HEK293 (cell line): ENCODE measurements around the gene KRTAP5-2.

Source experiments
- CTCF ChIA-PET: fragments of 350-600 bp; formaldehyde crosslinking; extraction: SDS; loops from one replicate; lab custom pipeline; 2021; ENCODE audit warnings: antibody characterized with exemption; lab: Yijun Ruan, JAX
- POLR2A ChIA-PET: fragments of 300-600 bp; formaldehyde crosslinking; extraction: SDS; loops from one replicate; lab custom pipeline; 2020; ENCODE audit warnings: antibody characterized with exemption, inconsistent platforms; lab: Yijun Ruan, JAX
- H3K27ac ChIP-seq: fragments of 200-500 bp; sonication (Bioruptor generic); 2 replicates; pipeline ENCODE4 v1.5.1; 2014; ENCODE audit warnings: low read depth, low read length, control low read depth, inconsistent platforms; ENCODE audit errors: extremely low read depth
- H3K36me3 ChIP-seq, 2 experiments: fragments of 200-500 bp in 1 of 2; sonication (Bioruptor generic) in 1 of 2; 1 replicate in 1 of 2; 2 replicates in 1 of 2; pipeline ENCODE4 v1.5.1; 2014 to 2017; ENCODE audit warnings: inconsistent platforms in 2 of 2, low read length in 2 of 2; ENCODE audit not compliant: control insufficient read depth in 2 of 2, insufficient read depth in 1 of 2
- H3K4me1 ChIP-seq: fragments of 200-500 bp; sonication (Bioruptor generic); 2 replicates; pipeline ENCODE4 v1.5.1; 2014; ENCODE audit warnings: mild to moderate bottlenecking, low read length, inconsistent platforms; ENCODE audit not compliant: control insufficient read depth, insufficient read depth
- H3K4me3 ChIP-seq: 2 replicates; pipeline ENCODE4 v1.5.1; 2011; ENCODE audit warnings: low read depth, mild to moderate bottlenecking, control low read depth, low read length, moderate library complexity
- H3K9me3 ChIP-seq: fragments of 200-500 bp; sonication (Bioruptor generic); 2 replicates; pipeline ENCODE4 v1.5.1; 2014; ENCODE audit warnings: low read depth, low read length, inconsistent platforms; ENCODE audit not compliant: control insufficient read depth, insufficient read depth
- GLIS2 ChIP-seq: fragments of 450-650 bp; formaldehyde crosslinking; IDR thresholded peaks from 2 replicates; pipeline ENCODE4 v1.5.1; 2016; ENCODE audit warnings: missing biosample characterization, missing genetic modification characterization
- IKZF3 ChIP-seq: fragments of 450-650 bp; IDR thresholded peaks from 2 replicates; pipeline ENCODE4 v1.5.0; 2018; ENCODE audit warnings: missing biosample characterization, mild to moderate bottlenecking, missing genetic modification characterization, moderate library complexity
- KLF8 ChIP-seq: fragments of 450-650 bp; formaldehyde crosslinking; IDR thresholded peaks from 2 replicates; pipeline ENCODE4 v1.5.1; 2016; ENCODE audit warnings: missing biosample characterization, missing genetic modification characterization
- ZBTB21 ChIP-seq: fragments of 450-650 bp; formaldehyde crosslinking; IDR thresholded peaks from 2 replicates; pipeline ENCODE4 v1.5.1; 2017; ENCODE audit warnings: missing biosample characterization, missing genetic modification characterization
- ZNF121 ChIP-seq: fragments of 450-650 bp; formaldehyde crosslinking; IDR thresholded peaks from 2 replicates; pipeline ENCODE4 v1.5.1; 2016; ENCODE audit warnings: missing biosample characterization, missing genetic modification characterization
- ZNF16 ChIP-seq: fragments of 450-650 bp; formaldehyde crosslinking; IDR thresholded peaks from 2 replicates; pipeline ENCODE4 v1.5.1; 2016; ENCODE audit warnings: low read depth, missing biosample characterization, missing genetic modification characterization
- ZNF211 ChIP-seq: fragments of 450-650 bp; formaldehyde crosslinking; IDR thresholded peaks from 2 replicates; pipeline ENCODE4 v1.5.1; 2016; ENCODE audit warnings: low read depth, missing biosample characterization, missing genetic modification characterization
- ZNF354C ChIP-seq: fragments of 450-650 bp; formaldehyde crosslinking; IDR thresholded peaks from 2 replicates; pipeline ENCODE4 v1.5.1; 2016; ENCODE audit warnings: missing biosample characterization, missing genetic modification characterization, low read depth, borderline replicate concordance
- ZNF366 ChIP-seq: fragments of 450-650 bp; formaldehyde crosslinking; conservative IDR thresholded peaks from 2 replicates; pipeline ENCODE4 v1.5.1; 2016; ENCODE audit warnings: missing biosample characterization, missing genetic modification characterization
- ZNF391 ChIP-seq: fragments of 450-650 bp; formaldehyde crosslinking; IDR thresholded peaks from 2 replicates; pipeline ENCODE4 v1.5.1; 2016; ENCODE audit warnings: low read depth, missing biosample characterization, missing genetic modification characterization, borderline replicate concordance
- ZNF423 ChIP-seq: fragments of 450-650 bp; formaldehyde crosslinking; IDR thresholded peaks from 2 replicates; pipeline ENCODE4 v1.5.1; 2016; ENCODE audit warnings: missing biosample characterization, missing genetic modification characterization
- ZNF501 ChIP-seq: fragments of 450-650 bp; formaldehyde crosslinking; IDR thresholded peaks from 2 replicates; pipeline ENCODE4 v1.5.1; 2016; ENCODE audit warnings: missing biosample characterization, missing genetic modification characterization
- ZNF521 ChIP-seq: fragments of 450-650 bp; formaldehyde crosslinking; IDR thresholded peaks from 2 replicates; pipeline ENCODE4 v1.5.1; 2017; ENCODE audit warnings: missing biosample characterization, mild to moderate bottlenecking, missing genetic modification characterization
- ZNF600 ChIP-seq: fragments of 450-650 bp; formaldehyde crosslinking; IDR thresholded peaks from 2 replicates; pipeline ENCODE4 v1.5.1; 2016; ENCODE audit warnings: missing biosample characterization, missing genetic modification characterization
- ZNF791 ChIP-seq: fragments of 450-650 bp; formaldehyde crosslinking; IDR thresholded peaks from 2 replicates; pipeline ENCODE4 v1.5.1; 2016; ENCODE audit warnings: missing biosample characterization, missing genetic modification characterization
- ZNF830 ChIP-seq: fragments of 450-650 bp; IDR thresholded peaks from 2 replicates; pipeline ENCODE4 v1.5.0; 2018; ENCODE audit warnings: missing biosample characterization, missing genetic modification characterization, low read depth, mild to moderate bottlenecking, moderate library complexity
- TF ChIP-seq, protein P1 (sequence below): fragments of 450-650 bp; formaldehyde crosslinking; IDR thresholded peaks from 2 replicates; pipeline ENCODE4 v1.5.1; 2016; ENCODE audit warnings: missing biosample characterization, missing genetic modification characterization, borderline replicate concordance
- TF ChIP-seq, protein P2 (sequence below): fragments of 450-650 bp; formaldehyde crosslinking; IDR thresholded peaks from 2 replicates; pipeline ENCODE4 v1.5.1; 2016; ENCODE audit warnings: missing biosample characterization, missing genetic modification characterization
- TF ChIP-seq, protein P3 (sequence below): fragments of 450-650 bp; formaldehyde crosslinking; IDR thresholded peaks from 2 replicates; pipeline ENCODE4 v1.5.1; 2016; ENCODE audit warnings: missing biosample characterization, missing genetic modification characterization

The KRTAP5-2 gene

GRCh38 chr11:1637628-1638027 lies 39.5 kb upstream of the KRTAP5-2 start:
- ChIA-PET CTCF (interaction anchor here (0.6 to 5.6 kb wide), 10 partner anchors 9 to 523 kb away, joined by 3 to 67 read pairs (median 4); partner anchors contain the start of gene KRTAP5-5), POLR2A (no interaction called here)
- TF ChIP-seq ZNF16 (tag by site-specific recombination) (no peak), ZNF521 (tag by site-specific recombination) (no peak), ZNF391 (tag by site-specific recombination) (no peak), ZNF121 (tag by site-specific recombination) (no peak), KLF8 (tag by site-specific recombination) (no peak), ZNF501 (no peak), ZNF366 (tag by site-specific recombination) (no peak), GLIS2 (no peak), ZNF600 (tag by site-specific recombination) (no peak), ZNF211 (tag by site-specific recombination) (no peak), ZNF354C (tag by site-specific recombination) (no peak), ZNF423 (tag by site-specific recombination) (no peak), ZNF830 (tag by site-specific recombination) (no peak), ZNF791 (tag by site-specific recombination) (no peak), ZBTB21 (tag by site-specific recombination) (no peak), IKZF3 (tag by site-specific recombination) (no peak)
- TF ChIP-seq, protein P1, sequence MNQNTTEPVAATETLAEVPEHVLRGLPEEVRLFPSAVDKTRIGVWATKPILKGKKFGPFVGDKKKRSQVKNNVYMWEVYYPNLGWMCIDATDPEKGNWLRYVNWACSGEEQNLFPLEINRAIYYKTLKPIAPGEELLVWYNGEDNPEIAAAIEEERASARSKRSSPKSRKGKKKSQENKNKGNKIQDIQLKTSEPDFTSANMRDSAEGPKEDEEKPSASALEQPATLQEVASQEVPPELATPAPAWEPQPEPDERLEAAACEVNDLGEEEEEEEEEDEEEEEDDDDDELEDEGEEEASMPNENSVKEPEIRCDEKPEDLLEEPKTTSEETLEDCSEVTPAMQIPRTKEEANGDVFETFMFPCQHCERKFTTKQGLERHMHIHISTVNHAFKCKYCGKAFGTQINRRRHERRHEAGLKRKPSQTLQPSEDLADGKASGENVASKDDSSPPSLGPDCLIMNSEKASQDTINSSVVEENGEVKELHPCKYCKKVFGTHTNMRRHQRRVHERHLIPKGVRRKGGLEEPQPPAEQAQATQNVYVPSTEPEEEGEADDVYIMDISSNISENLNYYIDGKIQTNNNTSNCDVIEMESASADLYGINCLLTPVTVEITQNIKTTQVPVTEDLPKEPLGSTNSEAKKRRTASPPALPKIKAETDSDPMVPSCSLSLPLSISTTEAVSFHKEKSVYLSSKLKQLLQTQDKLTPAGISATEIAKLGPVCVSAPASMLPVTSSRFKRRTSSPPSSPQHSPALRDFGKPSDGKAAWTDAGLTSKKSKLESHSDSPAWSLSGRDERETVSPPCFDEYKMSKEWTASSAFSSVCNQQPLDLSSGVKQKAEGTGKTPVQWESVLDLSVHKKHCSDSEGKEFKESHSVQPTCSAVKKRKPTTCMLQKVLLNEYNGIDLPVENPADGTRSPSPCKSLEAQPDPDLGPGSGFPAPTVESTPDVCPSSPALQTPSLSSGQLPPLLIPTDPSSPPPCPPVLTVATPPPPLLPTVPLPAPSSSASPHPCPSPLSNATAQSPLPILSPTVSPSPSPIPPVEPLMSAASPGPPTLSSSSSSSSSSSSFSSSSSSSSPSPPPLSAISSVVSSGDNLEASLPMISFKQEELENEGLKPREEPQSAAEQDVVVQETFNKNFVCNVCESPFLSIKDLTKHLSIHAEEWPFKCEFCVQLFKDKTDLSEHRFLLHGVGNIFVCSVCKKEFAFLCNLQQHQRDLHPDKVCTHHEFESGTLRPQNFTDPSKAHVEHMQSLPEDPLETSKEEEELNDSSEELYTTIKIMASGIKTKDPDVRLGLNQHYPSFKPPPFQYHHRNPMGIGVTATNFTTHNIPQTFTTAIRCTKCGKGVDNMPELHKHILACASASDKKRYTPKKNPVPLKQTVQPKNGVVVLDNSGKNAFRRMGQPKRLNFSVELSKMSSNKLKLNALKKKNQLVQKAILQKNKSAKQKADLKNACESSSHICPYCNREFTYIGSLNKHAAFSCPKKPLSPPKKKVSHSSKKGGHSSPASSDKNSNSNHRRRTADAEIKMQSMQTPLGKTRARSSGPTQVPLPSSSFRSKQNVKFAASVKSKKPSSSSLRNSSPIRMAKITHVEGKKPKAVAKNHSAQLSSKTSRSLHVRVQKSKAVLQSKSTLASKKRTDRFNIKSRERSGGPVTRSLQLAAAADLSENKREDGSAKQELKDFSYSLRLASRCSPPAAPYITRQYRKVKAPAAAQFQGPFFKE (tag by site-specific recombination): no peak
- TF ChIP-seq, protein P2, sequence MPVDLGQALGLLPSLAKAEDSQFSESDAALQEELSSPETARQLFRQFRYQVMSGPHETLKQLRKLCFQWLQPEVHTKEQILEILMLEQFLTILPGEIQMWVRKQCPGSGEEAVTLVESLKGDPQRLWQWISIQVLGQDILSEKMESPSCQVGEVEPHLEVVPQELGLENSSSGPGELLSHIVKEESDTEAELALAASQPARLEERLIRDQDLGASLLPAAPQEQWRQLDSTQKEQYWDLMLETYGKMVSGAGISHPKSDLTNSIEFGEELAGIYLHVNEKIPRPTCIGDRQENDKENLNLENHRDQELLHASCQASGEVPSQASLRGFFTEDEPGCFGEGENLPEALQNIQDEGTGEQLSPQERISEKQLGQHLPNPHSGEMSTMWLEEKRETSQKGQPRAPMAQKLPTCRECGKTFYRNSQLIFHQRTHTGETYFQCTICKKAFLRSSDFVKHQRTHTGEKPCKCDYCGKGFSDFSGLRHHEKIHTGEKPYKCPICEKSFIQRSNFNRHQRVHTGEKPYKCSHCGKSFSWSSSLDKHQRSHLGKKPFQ (tag by site-specific recombination): no peak
- TF ChIP-seq, protein P3, sequence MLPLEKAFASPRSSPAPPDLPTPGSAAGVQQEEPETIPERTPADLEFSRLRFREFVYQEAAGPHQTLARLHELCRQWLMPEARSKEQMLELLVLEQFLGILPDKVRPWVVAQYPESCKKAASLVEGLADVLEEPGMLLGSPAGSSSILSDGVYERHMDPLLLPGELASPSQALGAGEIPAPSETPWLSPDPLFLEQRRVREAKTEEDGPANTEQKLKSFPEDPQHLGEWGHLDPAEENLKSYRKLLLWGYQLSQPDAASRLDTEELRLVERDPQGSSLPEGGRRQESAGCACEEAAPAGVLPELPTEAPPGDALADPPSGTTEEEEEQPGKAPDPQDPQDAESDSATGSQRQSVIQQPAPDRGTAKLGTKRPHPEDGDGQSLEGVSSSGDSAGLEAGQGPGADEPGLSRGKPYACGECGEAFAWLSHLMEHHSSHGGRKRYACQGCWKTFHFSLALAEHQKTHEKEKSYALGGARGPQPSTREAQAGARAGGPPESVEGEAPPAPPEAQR (tag by site-specific recombination): no peak
- Histone ChIP-seq H3K4me1 (no peaks in the 10 kb centered on the region), H3K27ac (no peak overlapping the region), H3K36me3 (no peaks in the 10 kb centered on the region), H3K4me3 (no peak overlapping the region), H3K9me3 (no peaks in the 10 kb centered on the region)
